HepG2 (cell line): Measurements from ENCODE around the gene FSIP1. TPM values are rescaled to one million over a fixed set of nuclear protein-coding genes. Genes with fewer than 3 reads are reported as not detected.

Experiments used
- ATAC-seq: fragments of 200-7000 bp; cut with Tn5 transposase; 3 replicates; pipeline ENCODE4 v1.9.1; 2020; ENCODE audit warnings: mild to moderate bottlenecking, moderate library complexity
- BruUV-seq: library from RNA; stranded (reverse); fragments of 400-500 nt; replicated peaks from 2 replicates; lab custom pipeline; 2021; lab: Mats Ljungman, UMichigan
- CTCF ChIA-PET: fragments of 300-600 bp; formaldehyde crosslinking; extraction: SDS; loops from one replicate; lab custom pipeline; 2021; ENCODE audit warnings: low total read pairs, inconsistent platforms, low intra/inter-chr PET ratio; lab: Yijun Ruan, JAX
- POLR2A ChIA-PET: fragments of 350-600 bp; sonication (Branson Sonifier 250); formaldehyde crosslinking; loops from one replicate; lab custom pipeline; 2020; ENCODE audit warnings: antibody characterized with exemption, inconsistent platforms; lab: Yijun Ruan, JAX
- DNase-seq: peaks from one replicate; pipeline ENCODE4 v3.0.0-alpha.2; 2015; ENCODE audit warnings: low spot score
- FAIRE-seq: peaks from 3 replicates; lab custom pipeline; 2011; peaks lifted over from hg19 to GRCh38; lab: Jason Lieb, UNC
- H2AFZ ChIP-seq: one replicate; pipeline ENCODE4 v1.6.1; 2011; ENCODE audit warnings: low read length, inconsistent platforms
- H3K27ac ChIP-seq: fragments of 300-600 bp; 3 replicates; pipeline ENCODE4 v1.8.0; 2011; ENCODE audit warnings: mixed run types, mild to moderate bottlenecking, mixed read lengths, low read length, inconsistent platforms; ENCODE audit not compliant: insufficient read depth; ENCODE audit errors: extremely low read length
- H3K27me3 ChIP-seq, 2 experiments: fragments of 200-600 bp in 1 of 2; 2 replicates in 1 of 2; 3 replicates in 1 of 2; pipeline versions ENCODE4 v1.6.0 to v1.8.0; 2011; ENCODE audit warnings: low read length in 2 of 2, mild to moderate bottlenecking in 2 of 2, moderate library complexity in 2 of 2, inconsistent platforms in 1 of 2; ENCODE audit not compliant: insufficient read depth in 2 of 2, control insufficient read depth in 1 of 2
- H3K36me3 ChIP-seq, 2 experiments: fragments of 200-600 bp in 1 of 2; replicated peaks in 1 of 2; 2 replicates in 1 of 2; 3 replicates in 1 of 2; pipeline versions ENCODE4 v1.5.1 to v1.8.0; 2011; ENCODE audit warnings: low read length in 2 of 2, inconsistent platforms in 1 of 2; ENCODE audit not compliant: insufficient read depth in 2 of 2, control insufficient read depth in 1 of 2
- H3K4me1 ChIP-seq: 2 replicates; pipeline ENCODE4 v1.5.1; 2012; ENCODE audit warnings: low read length, inconsistent platforms; ENCODE audit not compliant: insufficient read depth
- H3K4me2 ChIP-seq: 2 replicates; pipeline ENCODE4 v1.6.0; 2011; ENCODE audit warnings: low read depth, low read length, inconsistent platforms
- H3K4me3 ChIP-seq, 3 experiments: fragments of 200-600 bp in 1 of 3; sonication (generic), shearing (Covaris generic) in 1 of 3; replicated peaks in 1 of 3; 2 replicates each; pipeline ENCODE4 v1.5.1; 2011 to 2016; ENCODE audit warnings: low read length in 3 of 3, inconsistent platforms in 2 of 3, low read depth in 2 of 3, mild to moderate bottlenecking in 2 of 3, control low read depth in 1 of 3, mixed read lengths in 1 of 3; ENCODE audit not compliant: insufficient read depth in 1 of 3
- H3K79me2 ChIP-seq: one replicate; pipeline ENCODE4 v1.6.1; 2011; ENCODE audit warnings: low read length, inconsistent platforms; ENCODE audit not compliant: insufficient read depth
- H3K9ac ChIP-seq: 2 replicates; pipeline ENCODE4 v1.6.0; 2011; ENCODE audit warnings: mild to moderate bottlenecking, low read depth, low read length, inconsistent platforms; ENCODE audit not compliant: insufficient read depth
- H3K9me3 ChIP-seq: 2 replicates; pipeline ENCODE4 v1.5.1; 2012; ENCODE audit warnings: mild to moderate bottlenecking, low read length
- H4K20me1 ChIP-seq: 2 replicates; pipeline ENCODE4 v1.6.0; 2011; ENCODE audit warnings: inconsistent platforms, mild to moderate bottlenecking, low read length, moderate library complexity; ENCODE audit not compliant: insufficient read depth
- IRX3 ChIP-seq: sonication (generic); formaldehyde crosslinking; IDR thresholded peaks from 2 replicates; pipeline ENCODE4 v1.8.1; 2023; ENCODE audit warnings: mild to moderate bottlenecking, low read depth, missing genetic modification reagents, borderline replicate concordance
- RAD21 ChIP-seq: fragments of 450-650 bp; formaldehyde crosslinking; IDR thresholded peaks from 2 replicates; pipeline ENCODE4 v1.5.0; 2020; ENCODE audit warnings: mild to moderate bottlenecking
- SMC3 ChIP-seq: IDR thresholded peaks from 2 replicates; pipeline ENCODE4 v1.6.1; 2011; ENCODE audit warnings: low read length, improper control_type of control experiment
- STAG1 ChIP-seq: sonication (generic); formaldehyde crosslinking; IDR thresholded peaks from 2 replicates; pipeline ENCODE4 v1.4.0; 2020; ENCODE audit warnings: missing genetic modification reagents
- WGBS: methylation state at CpG from one replicate; pipeline ENCODE4 v1.1.6; 2017; ENCODE audit warnings: low lambda C conversion rate; 5-methylcytosine and 5-hydroxymethylcytosine counted together
- in situ Hi-C: cut with HindIII; loops from 2 replicates; pipeline ENCODE4 v1.10.0; 2017; ENCODE audit warnings: low pct_unique_long_range_greater_than_20kb; ENCODE audit not compliant: extremely low pct_ligation_motif_present
- intact Hi-C: fragments of 100-400 bp; cut with micrococcal nuclease; formaldehyde crosslinking; loops from one replicate; pipeline ENCODE4 v1.10.0; 2022; ENCODE audit not compliant: unreplicated experiment
- polyA plus RNA-seq, 8 experiments: library from polyadenylated mRNA; depleted of rRNA in 3 of 8; stranded (reverse) in 7 of 8; unstranded in 1 of 8; fragments of >200 nt; fragmentation: Illumina TruSeq in 4 of 8; extraction: Trizol in 4 of 8; gene quantifications; 2 replicates each; pipeline versions ENCODE4 v1.2.1 to v1.2.3, GENCODE V29; 2011 to 2016; ENCODE audit warnings: low read depth in 4 of 8, missing spikeins in 1 of 8, mixed read lengths in 1 of 8; ENCODE audit not compliant: insufficient read depth in 1 of 8
- total RNA-seq, 5 experiments: library from RNA; depleted of rRNA; stranded (reverse); fragments of >200 nt; fragmentation: Illumina TruSeq; extraction: Trizol; gene quantifications; 2 replicates each; pipeline ENCODE4 v1.2.3, GENCODE V29; 2016; ENCODE audit warnings: low read depth in 1 of 5
- TF ChIP-seq, protein P1 (sequence below): sonication (generic); formaldehyde crosslinking; IDR thresholded peaks from 2 replicates; pipeline ENCODE4 v1.5.0; 2020; ENCODE audit warnings: mild to moderate bottlenecking, missing genetic modification reagents, moderate library complexity

The FSIP1 gene
- total and polyA plus RNA-seq, 2 of the 13 experiments (the other 11 are each of a cell fraction or from before 2014, with no cell fraction given): 0.18 TPM; not detected in 1

DNA sequence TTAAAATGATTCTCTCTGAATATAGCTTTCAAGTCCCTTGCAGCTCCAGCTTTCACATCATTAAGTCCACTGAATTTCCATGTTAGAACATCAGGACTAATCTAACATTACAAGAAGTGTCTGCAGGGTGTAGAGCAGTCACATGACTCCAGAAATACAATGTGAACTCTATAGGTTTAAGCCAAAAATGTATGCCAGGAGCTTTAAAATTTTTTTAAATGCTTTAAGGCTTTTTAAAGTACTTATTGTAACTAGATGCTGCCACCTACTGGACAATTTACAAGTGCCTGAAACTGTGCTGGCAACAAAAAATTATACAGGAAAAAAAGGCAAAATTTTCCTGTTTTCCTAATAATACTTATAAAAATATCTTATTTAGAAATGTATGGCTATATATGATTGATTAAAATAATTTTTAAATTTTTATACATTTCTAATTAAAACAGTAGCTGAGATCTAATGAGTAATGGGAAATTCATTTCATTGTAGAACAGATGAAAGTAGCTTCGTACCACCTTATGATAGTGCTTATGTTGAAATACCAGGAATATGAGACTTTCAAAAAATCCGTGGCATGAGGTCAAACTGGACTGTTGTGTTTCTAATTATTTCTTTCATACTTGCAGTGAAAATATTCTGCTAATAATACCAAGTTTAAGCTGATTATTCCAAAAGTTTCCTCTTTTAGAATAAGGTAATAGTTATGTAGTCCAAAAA is 25.7 kb downstream of the FSIP1 start:
- H2AFZ ChIP-seq: no peak overlapping the region
- no peaks in the 10 kb centered on the region for H4K20me1 ChIP-seq
- TF ChIP-seq, protein P1, sequence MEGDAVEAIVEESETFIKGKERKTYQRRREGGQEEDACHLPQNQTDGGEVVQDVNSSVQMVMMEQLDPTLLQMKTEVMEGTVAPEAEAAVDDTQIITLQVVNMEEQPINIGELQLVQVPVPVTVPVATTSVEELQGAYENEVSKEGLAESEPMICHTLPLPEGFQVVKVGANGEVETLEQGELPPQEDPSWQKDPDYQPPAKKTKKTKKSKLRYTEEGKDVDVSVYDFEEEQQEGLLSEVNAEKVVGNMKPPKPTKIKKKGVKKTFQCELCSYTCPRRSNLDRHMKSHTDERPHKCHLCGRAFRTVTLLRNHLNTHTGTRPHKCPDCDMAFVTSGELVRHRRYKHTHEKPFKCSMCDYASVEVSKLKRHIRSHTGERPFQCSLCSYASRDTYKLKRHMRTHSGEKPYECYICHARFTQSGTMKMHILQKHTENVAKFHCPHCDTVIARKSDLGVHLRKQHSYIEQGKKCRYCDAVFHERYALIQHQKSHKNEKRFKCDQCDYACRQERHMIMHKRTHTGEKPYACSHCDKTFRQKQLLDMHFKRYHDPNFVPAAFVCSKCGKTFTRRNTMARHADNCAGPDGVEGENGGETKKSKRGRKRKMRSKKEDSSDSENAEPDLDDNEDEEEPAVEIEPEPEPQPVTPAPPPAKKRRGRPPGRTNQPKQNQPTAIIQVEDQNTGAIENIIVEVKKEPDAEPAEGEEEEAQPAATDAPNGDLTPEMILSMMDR (CRISPR knock-in tag): peak; percentile 47
- TF ChIP-seq STAG1 (CRISPR knock-in tag) (peak; percentile 71), RAD21 (CRISPR knock-in tag) (0 out of 2 replicates have a peak, but pooled peaks have one; percentile 24), SMC3 (peak; percentile 68; the same call in 1 of the 2 replicates), IRX3 (CRISPR knock-in tag) (no peak)
- H3K9me3 ChIP-seq: no peaks in the 10 kb centered on the region
- no peak overlapping the region for H3K4me2 ChIP-seq
- no peaks in the 10 kb centered on the region for H3K27me3 ChIP-seq
- CTCF ChIA-PET: interaction anchor here (0.7 to 3.1 kb wide), 5 partner anchors 71 to 1049 kb away, joined by 3 to 36 read pairs (median 6); no protein-coding TSS in a partner anchor
- no TSS peak for BruUV-seq
- ATAC-seq (no peak), DNase-seq (peak; percentile 43), FAIRE-seq (peak; percentile 40)
- no peak overlapping the region for H3K9ac ChIP-seq
- intact Hi-C loops (loop anchor here (1.0 to 5.0 kb wide), 4 partner anchors 71 to 1050 kb away; partner anchors contain the start of gene THBS1), in situ Hi-C loops (no loop called here)
- no peak overlapping the region for H3K4me3 ChIP-seq
- H3K27ac ChIP-seq: no peak overlapping the region
- no peaks in the 10 kb centered on the region for H3K79me2 ChIP-seq
- POLR2A ChIA-PET: interaction anchor here (1.3 kb wide), 1 partner anchor 585 kb away, joined by 3 read pairs; no protein-coding TSS in a partner anchor
- WGBS: 42% methylated on average over 2 of the region's 2 CpGs
- H3K4me1 ChIP-seq: no peaks in the 10 kb centered on the region
- H3K36me3 ChIP-seq: no peaks in the 10 kb centered on the region
